ENCODE results near the gene TRMT112. TPM values are rescaled to one million over a fixed set of nuclear protein-coding genes. Genes with fewer than 3 reads are reported as not detected.

TRMT112 gene
- total and polyA plus RNA-seq, 10 of the 15 experiments (the other 5 are each of a cell fraction or from before 2014, with no cell fraction given), result 212 to 455 (median 308) TPM

- 91% methylated on average over 21 of the region's 21 CpGs for WGBS (ENCODE audit: insufficient coverage, insufficient replicate concordance, low lambda C conversion rate, missing lambda C conversion rate)
- peaks cover 8 to 13% of the 10 kb centered on the region in 2 experiments; a peak in 3 of 4 replicates for H3K36me3 ChIP-seq (ENCODE audit: control insufficient read depth in 2 of 2, insufficient read depth in 2 of 2, low read length in 1 of 2)
- ChIA-PET RAD21 (ENCODE audit: unreplicated experiment) (interaction anchor here (1.0 to 3.9 kb wide), 3 partner anchors 10 to 24 kb away, joined by 4 to 53 read pairs (median 41); partner anchors contain the start of genes PRDX5 and TRMT112), SMC1A (ENCODE audit: uncharacterized antibody, unreplicated experiment) (interaction anchor here (0.9 to 3.9 kb wide), 4 partner anchors 8 to 396 kb away, joined by 3 to 28 read pairs (median 4); partner anchors contain the start of genes PRDX5 and TRMT112), CTCF (interaction anchor here (0.9 to 14.7 kb wide), 8 partner anchors 9 to 91 kb away, joined by 3 to 228 read pairs (median 8); partner anchors contain the start of genes ESRRA, PRDX5 and TRMT112), POLR2A (interaction anchor here (0.6 to 4.6 kb wide), 6 partner anchors 10 to 437 kb away, joined by 3 to 37 read pairs (median 6); partner anchors contain the start of genes PRDX5, SF1 and TRMT112)
- H2AFZ ChIP-seq (ENCODE audit: control insufficient read depth, low read depth, low read length), result no peak overlapping the region
- in situ Hi-C loops (cut with MboI), result no loop called here
- no peak for DNase-seq (ENCODE audit: low read depth, low spot score)
- no peaks in the 10 kb centered on the region for H3K9me3 ChIP-seq (replicated peaks; ENCODE audit: control insufficient read depth, insufficient read depth, low read length)
- intact Hi-C loops (cut with micrococcal nuclease; ENCODE audit: unreplicated experiment), result no loop called here
- no peak overlapping the region for H3K9ac ChIP-seq (ENCODE audit: control insufficient read depth, insufficient read depth, low read length)
- H3K79me2 ChIP-seq (ENCODE audit: control insufficient read depth, insufficient read depth, low read length), result peaks cover 24% of the 10 kb centered on the region
- H3K4me1 ChIP-seq (ENCODE audit: control insufficient read depth, insufficient read depth, low read length), result peaks cover 24% of the 10 kb centered on the region
- H4K20me1 ChIP-seq (ENCODE audit: control insufficient read depth, insufficient read depth), result no peaks in the 10 kb centered on the region; the same call in 1 of the 2 replicates
- BruUV-seq (replicated peaks), result no TSS peak
- no peaks in the 10 kb centered on the region for H3K27me3 ChIP-seq (replicated peaks in 1 of 2; ENCODE audit: control insufficient read depth in 2 of 2, insufficient read depth in 2 of 2, low read length in 1 of 2)
- no peak overlapping the region for H3K4me3 ChIP-seq
- peak overlapping the region; percentile 100 for H3K4me2 ChIP-seq (ENCODE audit: control insufficient read depth, insufficient read depth)
- no peak for FAIRE-seq
- no peak for ATAC-seq
- no peak overlapping the region for H3K27ac ChIP-seq (ENCODE audit: control insufficient read depth, insufficient read depth)
- TF ChIP-seq HDAC6 (IDR thresholded peaks at IDR 0.05; ENCODE audit: unreplicated experiment) (no peak), SMAD5 (IDR thresholded peaks at IDR 0.05; ENCODE audit: low read depth) (no peak), RAD21 (IDR thresholded peaks at IDR 0.05; ENCODE audit: insufficient read depth, low read depth, low read length) (no peak), LARP7 (IDR thresholded peaks at IDR 0.05) (no peak), SP1 (IDR thresholded peaks at IDR 0.05; ENCODE audit: low read depth, low read length) (no peak), HCFC1 (IDR thresholded peaks at IDR 0.05; ENCODE audit: low read length) (no peak), CREB1 (IDR thresholded peaks at IDR 0.05; ENCODE audit: low read depth) (no peak), SIX5 (IDR thresholded peaks at IDR 0.05; ENCODE audit: low read depth, low read length, severe bottlenecking) (no peak), E2F8 (IDR thresholded peaks at IDR 0.05; ENCODE audit: low read depth, partially characterized antibody) (no peak), KAT2A (conservative IDR thresholded peaks at IDR 0.05; ENCODE audit: control insufficient read depth, low read depth, low read length) (no peak), YY1 (IDR thresholded peaks at IDR 0.05; ENCODE audit: low read depth, low read length) (no peak), USF2 (IDR thresholded peaks at IDR 0.05; ENCODE audit: borderline replicate concordance, low read depth, low read length) (no peak), ETV6 (conservative IDR thresholded peaks at IDR 0.05 in 1 of 2, IDR thresholded peaks at IDR 0.05 in 1 of 2; ENCODE audit: borderline replicate concordance in 1 of 2, low read depth in 1 of 2) (no peak), TCF12 (IDR thresholded peaks at IDR 0.05; ENCODE audit: low read depth, low read length) (no peak), YBX1 (IDR thresholded peaks at IDR 0.05) (no peak)
Measured at GRCh38 chr11:64341429-64341828, 24.1 kb upstream of the TRMT112 start.

Data from GM12878 (cell line).